ENCODE results near the gene SEMA6A. TPM values are rescaled to one million over a fixed set of nuclear protein-coding genes. Genes with fewer than 3 reads are reported as not detected.

The SEMA6A gene
- total and polyA plus RNA-seq, 2 experiments from 2014 or later, result 233 to 400 TPM

GRCh38 chr5:116428966-116429365 lies 145.7 kb downstream of the SEMA6A start:
- no peak for ATAC-seq
- H3K4me1 ChIP-seq (ENCODE audit: insufficient read depth), result 0 out of 2 replicates have a peak, but pooled peaks cover 3% of the 10 kb centered on the region
- no peak overlapping the region for H3K27ac ChIP-seq (ENCODE audit: low read depth)
- H3K27me3 ChIP-seq (ENCODE audit: insufficient read depth), result no peaks in the 10 kb centered on the region
- Mint-ChIP-seq H3K9me3 (no peaks in the 10 kb centered on the region), H3K4me1 (peaks cover 16% of the 10 kb centered on the region), H3K36me3 (ENCODE audit: low read depth) (no peaks in the 10 kb centered on the region; the same call in 2 of the 3 replicates), H3K27ac (no peak overlapping the region), H3K27me3 (ENCODE audit: insufficient read depth, low read depth, poor library complexity) (no peaks in the 10 kb centered on the region), H3K4me3 (no peak overlapping the region)
- peaks cover 4% of the 10 kb centered on the region; the same call in 1 of the 2 replicates for H3K9me2 ChIP-seq (ENCODE audit: insufficient read depth)
- TF ChIP-seq CREB1 (CRISPR knock-in tag; IDR thresholded peaks at IDR 0.05; ENCODE audit: low read depth) (no peak), STAT1 (IDR thresholded peaks at IDR 0.05; ENCODE audit: unreplicated experiment) (no peak), ETS1 (IDR thresholded peaks at IDR 0.05) (no peak), CTCF (conservative IDR thresholded peaks at IDR 0.05; ENCODE audit: low read depth in 2 of 2) (no peak), ZNF462 (CRISPR knock-in tag; IDR thresholded peaks at IDR 0.05) (no peak), NANOG (IDR thresholded peaks at IDR 0.05; ENCODE audit: borderline replicate concordance) (no peak), ZNF331 (CRISPR knock-in tag; IDR thresholded peaks at IDR 0.05; ENCODE audit: low read depth) (no peak), EZH2 (IDR thresholded peaks at IDR 0.05; ENCODE audit: low read depth, unreplicated experiment) (no peak), ZNF114 (CRISPR knock-in tag; IDR thresholded peaks at IDR 0.05) (no peak), POLR2AphosphoS5 (IDR thresholded peaks at IDR 0.05; ENCODE audit: low read depth) (no peak), EZH2phosphoT487 (IDR thresholded peaks at IDR 0.05; ENCODE audit: unreplicated experiment) (no peak), REST (IDR thresholded peaks at IDR 0.05; ENCODE audit: unreplicated experiment) (no peak), JUNB (IDR thresholded peaks at IDR 0.05; ENCODE audit: unreplicated experiment) (no peak)
- H3K79me2 ChIP-seq (replicated peaks; ENCODE audit: insufficient read depth), result no peaks in the 10 kb centered on the region
- H3F3A ChIP-seq (replicated peaks; ENCODE audit: low read depth), result no peaks in the 10 kb centered on the region
- no peaks in the 10 kb centered on the region for H4K20me1 ChIP-seq (replicated peaks; ENCODE audit: insufficient read depth)
- no peaks in the 10 kb centered on the region for H3K36me3 ChIP-seq (ENCODE audit: insufficient read depth)
- DNase-seq (ENCODE audit: low spot score), result no peak
- H3K4me3 ChIP-seq, result no peak overlapping the region
- no peak overlapping the region for H2AFZ ChIP-seq
- no peak overlapping the region for H3K4me2 ChIP-seq

Data from GM23338 (cell line).